Stimulated activated CD8-positive, alpha-beta memory T cell treated with anti-CD3 and anti-CD28 coated beads, Interleukin-15, amount 100 ng/mL, for 24 hours (primary cell): Measurements from ENCODE around the gene PXDN.

ENCODE experiments used
- DNase-seq: peaks from one replicate; pipeline ENCODE4 v3.0.0-alpha.2; 2020; ENCODE audit warnings: low read depth

PXDN gene

GRCh38 chr2:1647417-1648240 lies 96.7 kb downstream of the PXDN start:
- DNase-seq, result no peak

GRCh38 chr2:1645761-1646476 lies 98.4 kb downstream of the PXDN start:
- no peak for DNase-seq

GRCh38 chr2:1644427-1644826 lies 99.9 kb downstream of the PXDN start:
- DNase-seq, result no peak

DNA sequence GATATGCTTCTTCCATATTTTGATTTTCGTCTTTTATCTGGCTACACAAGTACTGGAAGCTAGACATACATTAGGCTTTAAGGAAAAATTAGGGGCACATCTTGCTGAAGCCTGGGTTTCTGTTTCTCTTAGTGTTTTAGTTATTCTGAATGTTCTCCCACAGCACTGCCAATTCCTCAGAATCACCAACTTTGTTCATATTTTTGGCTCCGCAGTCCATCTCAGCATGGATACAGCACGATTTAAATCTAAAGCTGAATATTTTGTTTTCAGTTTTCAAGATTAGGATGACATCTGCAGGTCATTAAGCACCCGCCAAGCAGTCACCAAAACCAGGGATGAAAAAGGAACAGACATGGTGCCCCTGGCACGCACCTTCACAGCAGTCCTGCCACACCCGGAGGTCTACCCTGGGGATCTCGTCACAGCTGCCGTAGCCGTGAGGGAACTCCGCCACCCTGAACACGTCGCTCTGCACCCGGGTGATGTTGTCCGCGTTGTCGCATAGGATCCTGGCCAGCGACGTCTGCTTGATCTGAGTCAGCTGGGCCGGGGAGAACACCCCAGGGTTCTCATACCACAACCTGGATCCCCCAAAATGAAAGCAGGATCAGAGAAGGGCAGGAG lies 101.2 kb downstream of the PXDN start:
- DNase-seq, result no peak

DNA sequence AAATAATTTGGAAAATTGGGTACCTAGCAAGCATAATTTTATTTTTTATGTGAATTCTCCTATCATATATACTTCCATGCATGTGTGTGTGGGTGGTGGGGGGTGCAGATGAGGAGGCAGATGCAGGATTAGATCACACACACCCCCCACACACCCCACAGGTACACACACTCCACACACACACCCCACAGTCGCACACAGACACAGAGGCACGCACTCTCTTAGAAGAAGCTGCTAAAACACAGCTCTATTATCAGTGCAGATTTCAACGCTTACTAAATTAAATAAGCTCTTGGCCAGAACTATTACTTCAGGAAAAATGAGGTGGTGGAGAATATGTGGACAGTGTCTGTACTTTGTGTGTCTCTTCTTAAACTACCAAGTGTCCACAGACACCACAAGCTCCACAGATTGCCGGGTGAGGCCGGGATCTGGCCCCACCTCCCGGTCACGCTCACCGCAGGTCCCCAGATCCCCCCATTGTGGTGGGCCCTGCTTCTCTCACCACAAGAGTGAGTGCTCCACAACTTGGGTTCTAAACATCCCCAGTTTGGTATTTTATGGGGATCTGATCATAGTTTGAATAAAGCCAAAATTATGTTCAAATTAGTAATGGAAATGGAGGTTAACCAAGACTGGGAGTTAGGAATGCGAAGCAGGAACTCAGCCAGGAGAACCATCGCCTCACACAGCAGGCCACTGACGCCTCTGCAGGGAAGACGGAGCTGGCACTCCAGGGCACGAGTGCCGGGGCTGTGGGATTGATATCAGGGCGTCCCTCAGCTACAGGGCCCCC lies 102.1 kb downstream of the PXDN start:
- no peak for DNase-seq

DNA sequence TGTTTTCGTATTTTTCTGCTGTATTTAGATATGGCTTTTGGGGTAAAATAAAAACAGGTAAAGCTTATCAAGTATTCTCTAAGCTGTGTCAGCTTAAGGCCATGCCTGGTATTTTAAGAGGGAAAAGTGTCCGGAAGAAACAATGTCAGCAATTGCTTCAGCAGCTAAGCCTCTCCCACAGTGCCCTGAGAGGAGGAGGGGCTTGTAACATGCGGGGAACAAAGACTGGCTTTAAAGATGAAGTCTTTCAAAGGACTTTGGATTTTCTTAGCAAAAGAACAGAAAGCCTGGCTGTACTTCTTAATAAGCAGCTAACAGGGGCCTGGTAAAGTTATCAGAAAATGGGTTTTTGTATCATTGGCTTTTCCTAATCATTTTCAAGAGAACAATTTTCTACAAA lies 102.8 kb downstream of the PXDN start:
- no peak for DNase-seq

GRCh38 chr2:1640301-1641135 lies 103.8 kb downstream of the PXDN start:
- DNase-seq, result no peak

GRCh38 chr2:1639086-1639858 lies 105.0 kb downstream of the PXDN start:
- no peak for DNase-seq

DNA sequence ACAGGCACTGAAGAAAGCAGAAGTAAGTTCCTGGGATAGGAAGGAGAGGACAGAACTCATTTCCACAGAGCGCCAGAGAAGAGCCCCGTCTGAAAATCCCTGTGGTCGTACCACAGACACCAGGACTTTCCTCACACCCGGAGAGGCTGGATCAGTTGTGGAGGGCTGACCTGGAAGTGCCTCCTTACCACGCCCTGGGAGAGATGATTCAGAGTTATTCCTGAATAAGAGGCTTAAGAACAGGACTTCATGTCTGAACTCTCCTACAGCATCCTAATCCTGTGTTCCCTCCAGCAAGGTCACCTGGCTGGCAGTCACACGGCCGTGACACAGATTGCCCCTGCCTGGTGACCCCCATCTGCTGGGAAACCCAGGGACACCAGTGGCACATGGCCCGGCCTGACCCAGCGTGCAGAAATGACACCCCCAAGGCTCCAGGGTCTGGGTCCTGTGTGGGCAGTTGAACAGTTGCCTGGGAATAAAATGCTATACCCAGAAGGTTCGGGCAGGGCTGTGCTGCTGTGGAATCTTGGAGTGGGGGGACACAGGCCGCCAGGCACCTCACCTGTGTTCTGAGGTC lies 105.9 kb downstream of the PXDN start:
- no peak for DNase-seq

DNA sequence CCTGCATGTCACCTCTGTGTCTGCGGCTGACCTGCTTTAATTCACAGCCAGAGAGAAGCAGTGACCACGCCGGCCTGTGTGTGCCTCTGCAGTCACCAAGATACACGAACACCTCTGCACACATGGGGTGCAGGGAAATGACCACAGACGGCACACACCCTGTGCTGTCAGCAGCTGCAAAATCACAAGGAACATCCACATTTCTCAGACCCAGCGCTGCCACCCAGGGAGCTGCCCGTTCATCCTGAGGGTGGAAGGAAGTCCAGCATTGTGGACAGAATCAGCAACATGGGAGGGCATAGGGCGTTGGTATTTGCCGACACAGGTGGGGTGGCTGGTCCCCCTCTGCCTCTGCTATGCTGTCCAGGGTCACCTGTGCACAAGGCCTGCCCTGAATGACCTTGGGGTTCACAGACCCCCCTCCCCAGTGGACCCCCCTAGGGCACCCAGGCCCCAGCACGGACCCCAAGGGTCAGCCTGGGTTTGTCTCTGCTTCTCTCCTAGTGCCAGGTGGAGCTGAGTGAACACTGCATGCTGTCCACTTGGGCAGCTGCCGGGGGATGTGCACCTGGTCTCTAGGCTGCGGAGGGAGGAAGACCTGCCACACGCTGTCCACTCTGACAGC lies 107.4 kb downstream of the PXDN start:
- no peak for DNase-seq

- no peak for DNase-seq
Measured at GRCh38 chr2:1635823-1636222, 108.5 kb downstream of the PXDN start.

DNA sequence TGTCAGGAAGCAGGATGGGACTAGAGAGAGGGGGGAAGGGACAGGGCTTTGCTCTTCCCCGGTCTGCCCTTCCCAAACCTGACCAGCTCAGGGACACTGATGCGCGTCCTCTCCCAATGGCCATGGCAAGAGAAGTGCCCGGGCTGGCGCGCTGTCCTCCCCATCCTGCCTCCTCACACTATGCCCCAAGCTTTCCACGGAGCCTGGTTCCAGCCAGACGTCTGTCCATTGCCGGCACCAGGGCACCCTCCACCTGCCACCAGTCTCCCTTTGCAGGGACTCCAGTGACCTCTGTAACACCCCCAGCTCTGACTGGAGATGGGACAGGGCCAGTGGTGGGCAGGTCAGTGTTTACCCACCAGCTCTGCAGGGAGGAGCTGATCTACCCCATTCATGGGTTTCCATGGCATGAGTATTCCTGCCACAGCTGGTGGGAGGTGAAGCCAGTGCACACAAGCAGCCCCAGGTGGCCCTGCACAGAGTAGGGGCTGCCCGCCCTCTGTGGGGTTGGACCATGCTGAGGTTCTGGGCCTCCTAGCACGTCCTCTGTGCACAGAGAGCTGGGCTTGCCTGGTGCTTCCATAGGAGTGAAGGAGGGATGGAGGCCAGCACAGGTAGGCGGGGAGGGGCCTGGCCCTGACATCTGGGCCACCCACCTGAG lies 109.5 kb downstream of the PXDN start:
- DNase-seq, result no peak

- no peak for DNase-seq
Measured at GRCh38 chr2:1633936-1634587, 110.3 kb downstream of the PXDN start.

DNA sequence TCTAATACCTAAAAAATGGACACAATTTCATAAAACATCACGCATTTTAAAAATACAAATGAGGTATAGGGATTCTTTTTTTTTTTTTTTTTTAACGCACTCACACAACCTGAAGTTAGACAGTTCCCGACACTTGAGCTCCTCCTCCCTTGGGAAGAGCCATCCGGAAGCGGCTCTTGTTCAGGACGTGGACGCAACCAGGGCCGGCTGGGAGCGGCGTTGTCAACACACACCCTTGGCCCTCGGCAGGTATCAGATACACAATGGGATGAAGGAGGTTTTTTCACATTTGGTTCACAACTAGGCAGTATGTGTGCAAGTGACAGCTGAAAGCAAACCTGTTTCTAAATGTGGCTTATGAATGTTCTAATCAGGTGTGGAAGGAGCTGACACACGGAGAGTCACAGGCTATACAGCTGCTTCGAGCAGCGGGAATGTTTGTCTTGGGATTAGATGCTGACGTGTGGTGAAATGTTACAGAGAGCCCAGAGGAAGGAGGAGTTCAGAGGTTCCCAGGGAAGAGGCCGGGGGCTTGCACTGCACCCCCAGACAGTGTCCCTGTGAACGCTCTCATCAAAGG lies 111.1 kb downstream of the PXDN start:
- DNase-seq, result no peak

- DNase-seq, result no peak
Measured at GRCh38 chr2:1632510-1632909, 111.8 kb downstream of the PXDN start.

GRCh38 chr2:1632002-1632348 lies 112.3 kb downstream of the PXDN start:
- DNase-seq, result no peak

GRCh38 chr2:1631292-1632001 lies 112.9 kb downstream of the PXDN start:
- DNase-seq, result no peak

GRCh38 chr2:1628893-1629292 lies 115.4 kb downstream of the PXDN start:
- no peak for DNase-seq
